GM21526 (cell line): Measurements from ENCODE around the gene ATP2B2.
"Not testable (repeated sequence)": the region's sequence is repeated elsewhere in the genome, so short reads cannot be mapped to it uniquely, and the experiment has no call there.

ENCODE experiments used
- ATAC-seq: cut with Tn5 transposase; IDR thresholded peaks from one replicate; pipeline ENCODE4 v1.9.1; 2021; ENCODE audit warnings: moderate library complexity; ENCODE audit not compliant: unreplicated experiment, low FRiP score

Gene ATP2B2

GRCh38 chr3:10315101-10315500 is 190.3 kb downstream of the ATP2B2 start:
- ATAC-seq: no peak

- ATAC-seq: no peak
Measured at GRCh38 chr3:10312861-10313260, 192.5 kb downstream of the ATP2B2 start.

- ATAC-seq: no peak
Measured at GRCh38 chr3:10312391-10312790, 193.0 kb downstream of the ATP2B2 start.

- no peak for ATAC-seq
Measured at GRCh38 chr3:10311710-10312109, 193.7 kb downstream of the ATP2B2 start.

GRCh38 chr3:10310578-10310977 is 194.8 kb downstream of the ATP2B2 start:
- no peak for ATAC-seq

- no peak for ATAC-seq
Measured at GRCh38 chr3:10309736-10310135, 195.7 kb downstream of the ATP2B2 start.

- ATAC-seq: no peak
Measured at GRCh38 chr3:10308678-10309077, 196.7 kb downstream of the ATP2B2 start.

- no peak for ATAC-seq
Measured at GRCh38 chr3:10306156-10306555, 199.2 kb downstream of the ATP2B2 start.

- ATAC-seq: no peak
Measured at GRCh38 chr3:10305331-10305902, 200.0 kb downstream of the ATP2B2 start.

GRCh38 chr3:10304905-10305304 is 200.5 kb downstream of the ATP2B2 start:
- no peak for ATAC-seq

GRCh38 chr3:10303785-10304184 is 201.6 kb downstream of the ATP2B2 start:
- no peak for ATAC-seq

GRCh38 chr3:10303105-10303504 is 202.3 kb downstream of the ATP2B2 start:
- ATAC-seq: no peak

- ATAC-seq: no peak
Measured at GRCh38 chr3:10300087-10300486, 205.3 kb downstream of the ATP2B2 start.

- no peak for ATAC-seq
Measured at GRCh38 chr3:10299679-10300078, 205.7 kb downstream of the ATP2B2 start.

- ATAC-seq: no peak
Measured at GRCh38 chr3:10299175-10299574, 206.2 kb downstream of the ATP2B2 start.

GRCh38 chr3:10298064-10298463 is 207.3 kb downstream of the ATP2B2 start:
- not testable (repeated sequence) for ATAC-seq

- no peak for ATAC-seq
Measured at GRCh38 chr3:10294030-10294586, 211.3 kb downstream of the ATP2B2 start.

- ATAC-seq: peak; percentile 50
Measured at GRCh38 chr3:10292505-10293419, 212.6 kb downstream of the ATP2B2 start, which contains the start of gene GHRL. GHRL (minus strand) TSS chr3:10292947; CDS start chr3:10290180, 2,767 bp downstream.

GRCh38 chr3:10291641-10292040 is 213.7 kb downstream of the ATP2B2 start:
- no peak for ATAC-seq

GRCh38 chr3:10290481-10291176 is 214.8 kb downstream of the ATP2B2 start:
- ATAC-seq: no peak

GRCh38 chr3:10289787-10290355 is 215.5 kb downstream of the ATP2B2 start:
- ATAC-seq: no peak
